Measurements from ENCODE around the gene UGP2. TPM values are rescaled to one million over a fixed set of nuclear protein-coding genes. Genes with fewer than 3 reads are reported as not detected.

The UGP2 gene
- polyA plus RNA-seq, 2 of the 4 experiments (the other 2 are of a cell fraction), result 114 to 162 TPM

- Histone ChIP-seq H3K9me3 (no peaks in the 10 kb centered on the region), H3K4me2 (no peak overlapping the region), H3K27ac (peak overlapping the region in 1 of 2 experiments; percentile 12; a peak in 1 of 6 replicates), H3K4me1 (peaks cover 17% of the 10 kb centered on the region; the same call in 2 of the 3 replicates), H3K4me3 (no peak overlapping the region)
- CTCF ChIA-PET, result interaction anchor here (3.5 kb wide), 1 partner anchor 94 kb away, joined by 18 read pairs; no protein-coding TSS in a partner anchor
- TF ChIP-seq KDM5A (IDR thresholded peaks at IDR 0.05) (no peak), MYC (IDR thresholded peaks at IDR 0.05; ENCODE audit: borderline replicate concordance, low read length) (no peak), ESRRA (IDR thresholded peaks at IDR 0.05; ENCODE audit: borderline replicate concordance, low read length) (no peak), ZNF302 (CRISPR knock-in tag; IDR thresholded peaks at IDR 0.05) (no peak), MAX (IDR thresholded peaks at IDR 0.05) (no peak), BHLHE40 (IDR thresholded peaks at IDR 0.05; ENCODE audit: low read depth, low read length) (no peak), RAD21 (conservative IDR thresholded peaks at IDR 0.05 in 1 of 2, IDR thresholded peaks at IDR 0.05 in 1 of 2) (no peak), HEYL (CRISPR knock-in tag; IDR thresholded peaks at IDR 0.05) (no peak), POLR2A (IDR thresholded peaks at IDR 0.05; ENCODE audit: low read length) (no peak), TP53 (CRISPR knock-in tag; IDR thresholded peaks at IDR 0.05) (no peak)
- DNase-seq (ENCODE audit: low read depth in 1 of 2, low spot score in 1 of 2) (peak in 1 of 2 experiments; percentile 25), FAIRE-seq (no peak), ATAC-seq (peak in 1 of 2 experiments; percentile 56; a peak in 2 of 6 replicates)
- POLR2A ChIA-PET, result no interaction called here
- 97% methylated on average over 1 of the region's 1 CpG for WGBS (ENCODE audit: missing lambda C conversion rate)
Observed at GRCh38 chr2:63792530-63792929, 49.2 kb upstream of the UGP2 start.

GRCh38 chr2:63796366-63796765, 45.3 kb upstream of the UGP2 start:
- peaks cover 4% of the 10 kb centered on the region; the same call in 2 of the 3 replicates for H3K4me1 ChIP-seq
- no peak for TF ChIP-seq ESRRA (IDR thresholded peaks at IDR 0.05; ENCODE audit: borderline replicate concordance, low read length)
- TF ChIP-seq NFE2L2 (conservative IDR thresholded peaks at IDR 0.05; ENCODE audit: low read length), result no peak
- no peak for TF ChIP-seq BHLHE40 (IDR thresholded peaks at IDR 0.05; ENCODE audit: low read depth, low read length)
- no peak for TF ChIP-seq EHMT2 (IDR thresholded peaks at IDR 0.05; ENCODE audit: low read depth)
- no peak for TF ChIP-seq CBX8 (IDR thresholded peaks at IDR 0.05)
- no peak for TF ChIP-seq KDM1A (IDR thresholded peaks at IDR 0.05; ENCODE audit: low read depth)
- TF ChIP-seq E2F6 (IDR thresholded peaks at IDR 0.05; ENCODE audit: borderline replicate concordance, low read depth), result no peak
- TF ChIP-seq ELK1 (IDR thresholded peaks at IDR 0.05; ENCODE audit: low read depth, low read length), result no peak
- TF ChIP-seq SREBF2 (IDR thresholded peaks at IDR 0.05), result no peak
- TF ChIP-seq POLR2A (IDR thresholded peaks at IDR 0.05; ENCODE audit: low read length), result no peak
- TF ChIP-seq MAFK (IDR thresholded peaks at IDR 0.05; ENCODE audit: partially characterized antibody), result no peak
- no peak for TF ChIP-seq FOSL2 (IDR thresholded peaks at IDR 0.05)
- no peak for TF ChIP-seq FOSL2 (CRISPR knock-in tag; IDR thresholded peaks at IDR 0.05)
- no peak for TF ChIP-seq CEBPB (IDR thresholded peaks at IDR 0.05)
- no peak for TF ChIP-seq HMGXB4 (CRISPR knock-in tag; IDR thresholded peaks at IDR 0.05; ENCODE audit: borderline replicate concordance)
- no peak overlapping the region for H3K4me2 ChIP-seq
- no peak overlapping the region for H3K4me3 ChIP-seq
- no peak for FAIRE-seq
- WGBS (ENCODE audit: missing lambda C conversion rate), result 85% methylated on average over 1 of the region's 1 CpG
- no peak overlapping the region for H3K27ac ChIP-seq
- no peak for DNase-seq (ENCODE audit: low read depth in 1 of 2, low spot score in 1 of 2)
- no peak for ATAC-seq
- CTCF ChIA-PET, result no interaction called here
- no peaks in the 10 kb centered on the region for H3K9me3 ChIP-seq
- POLR2A ChIA-PET, result no interaction called here
